ENCODE measurements around the gene SP3. TPM values are rescaled to one million over a fixed set of nuclear protein-coding genes. Genes with fewer than 3 reads are reported as not detected.

Gene SP3
- total and polyA plus RNA-seq, 2 of the 8 experiments (the other 6 are each of a cell fraction or from before 2014, with no cell fraction given) = 31.0 to 92.1 TPM

DNA sequence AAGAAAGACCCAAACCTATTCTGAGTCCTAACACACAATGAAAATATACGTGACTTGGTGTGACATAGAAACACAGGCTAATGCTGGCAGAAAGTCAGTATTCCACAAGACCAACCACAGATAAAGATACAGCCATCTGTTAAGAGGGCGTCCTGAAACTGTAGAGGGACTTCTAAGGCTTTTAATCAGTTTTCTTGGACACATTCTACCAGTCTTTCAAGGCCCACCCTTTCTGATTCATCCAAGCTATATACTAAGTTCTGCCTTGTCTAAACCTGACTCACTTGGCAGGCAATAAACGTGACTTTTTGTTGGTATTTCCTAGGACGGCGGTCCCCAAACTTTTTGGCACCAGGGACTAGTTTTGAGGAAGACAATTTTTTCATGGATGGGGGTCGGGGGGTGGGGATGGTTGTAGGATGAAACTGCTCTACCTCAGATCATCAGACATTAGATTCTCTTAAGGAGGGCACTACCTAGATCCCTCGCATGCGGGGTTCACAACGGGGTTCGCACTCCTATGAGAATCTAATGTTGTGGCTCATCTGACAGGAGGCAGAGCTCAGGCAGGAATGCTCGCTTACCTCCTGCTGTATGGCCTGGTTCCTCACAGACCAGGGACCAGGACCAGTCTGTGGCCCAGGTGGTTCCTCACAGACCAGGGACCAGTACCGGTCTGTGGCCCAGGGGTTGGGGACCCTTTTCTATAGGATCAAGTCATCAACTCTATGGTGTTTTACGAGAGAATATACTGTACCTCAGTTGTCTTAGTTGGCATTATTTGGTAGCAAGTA, 61.4 kb downstream of the SP3 start:
- FAIRE-seq (no peak), DNase-seq (ENCODE audit: low read depth in 1 of 2, low spot score in 2 of 2) (no peak)
- POLR2A ChIA-PET (ENCODE audit: partially characterized antibody) = interaction anchor here (0.7 kb wide), 2 partner anchors 449 to 523 kb away, joined by 3 to 4 read pairs; no protein-coding TSS in a partner anchor
- CTCF ChIA-PET (ENCODE audit: partially characterized antibody) = interaction anchor here (0.7 to 0.9 kb wide), 2 partner anchors 49 to 882 kb away, joined by 3 to 4 read pairs; no protein-coding TSS in a partner anchor
- TF ChIP-seq, protein P1, sequence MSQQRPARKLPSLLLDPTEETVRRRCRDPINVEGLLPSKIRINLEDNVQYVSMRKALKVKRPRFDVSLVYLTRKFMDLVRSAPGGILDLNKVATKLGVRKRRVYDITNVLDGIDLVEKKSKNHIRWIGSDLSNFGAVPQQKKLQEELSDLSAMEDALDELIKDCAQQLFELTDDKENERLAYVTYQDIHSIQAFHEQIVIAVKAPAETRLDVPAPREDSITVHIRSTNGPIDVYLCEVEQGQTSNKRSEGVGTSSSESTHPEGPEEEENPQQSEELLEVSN (IDR thresholded peaks at IDR 0.05) = no peak
- H2BK12ac ChIP-seq (ENCODE audit: low read depth, low read length) = no peak overlapping the region
- H3K9me3 ChIP-seq (ENCODE audit: insufficient read depth in 2 of 2, low read depth in 1 of 2, low read length in 1 of 2) = no peaks in the 10 kb centered on the region
- H2BK15ac ChIP-seq (ENCODE audit: low read length) = no peak overlapping the region
- no peak overlapping the region for H2BK5ac ChIP-seq (ENCODE audit: low read depth, low read length)
- H4K91ac ChIP-seq (replicated peaks; ENCODE audit: insufficient read length, low read length) = no peak overlapping the region
- H3K4ac ChIP-seq (replicated peaks; ENCODE audit: insufficient read length, low read depth, low read length) = no peak overlapping the region
- no peak overlapping the region for H4K5ac ChIP-seq (ENCODE audit: insufficient read length, low read depth, low read length)
- H2AK5ac ChIP-seq (ENCODE audit: low read depth, low read length) = no peak overlapping the region
- 87% methylated on average over 12 of the region's 13 CpGs; no CpG with 5 or more reads in 1 of the 2 experiments for WGBS, 2 experiments (ENCODE audit: extremely low coverage in 1 of 2, insufficient coverage in 1 of 2, insufficient read length in 1 of 2, insufficient replicate concordance in 2 of 2, low coverage in 1 of 2, low lambda C conversion rate in 2 of 2, missing lambda C conversion rate in 1 of 2)
- no peaks in the 10 kb centered on the region for H3K79me1 ChIP-seq (ENCODE audit: low read depth, low read length)
- H3K79me2 ChIP-seq (ENCODE audit: control insufficient read depth in 1 of 2, insufficient read depth in 2 of 2, low read length in 2 of 2) = no peaks in the 10 kb centered on the region
- H2BK20ac ChIP-seq (ENCODE audit: low read length) = no peak overlapping the region
- no peak overlapping the region for H3K27ac ChIP-seq (ENCODE audit: low read depth, low read length)
- no peaks in the 10 kb centered on the region for H3K4me1 ChIP-seq (replicated peaks in 1 of 4; ENCODE audit: control insufficient read depth in 3 of 4, insufficient read depth in 4 of 4, low read length in 3 of 4)
- H4K8ac ChIP-seq (ENCODE audit: extremely low read depth, insufficient read depth, low read length) = no peak overlapping the region
- no peak overlapping the region for H3K4me3 ChIP-seq (ENCODE audit: extremely low read depth in 1 of 4, insufficient read depth in 2 of 4, low read depth in 3 of 4, low read length in 4 of 4)
- H3K23ac ChIP-seq (ENCODE audit: insufficient read length) = no peak overlapping the region
- H2BK120ac ChIP-seq (replicated peaks; ENCODE audit: low read depth, low read length) = no peak overlapping the region
- H3K36me3 ChIP-seq (ENCODE audit: control insufficient read depth in 2 of 4, insufficient read depth in 4 of 4, low read length in 3 of 4) = peaks cover 0 to 34% (median 9%) of the 10 kb centered on the region in 4 experiments; a peak in 4 of 8 replicates
- H2AFZ ChIP-seq (ENCODE audit: low read length) = no peak overlapping the region
- no peaks in the 10 kb centered on the region for H3K23me2 ChIP-seq (ENCODE audit: low read depth, low read length)
- H3K18ac ChIP-seq (ENCODE audit: extremely low read depth, low read length) = no peak overlapping the region
- no peak overlapping the region for H3K14ac ChIP-seq (ENCODE audit: insufficient read length)
- H3K27me3 ChIP-seq (replicated peaks in 1 of 4; ENCODE audit: control insufficient read depth in 3 of 4, extremely low read depth in 1 of 4, insufficient read depth in 3 of 4, low read length in 3 of 4) = peaks cover 0 to 1% (median 0%) of the 10 kb centered on the region in 4 experiments; a peak in 1 of 7 replicates
- H3K56ac ChIP-seq (replicated peaks; ENCODE audit: insufficient read length, low read depth, low read length) = no peak overlapping the region
- no peaks in the 10 kb centered on the region for H4K20me1 ChIP-seq (replicated peaks in 1 of 2; ENCODE audit: control insufficient read depth in 1 of 2, insufficient read depth in 2 of 2, low read length in 2 of 2)
- H3K4me2 ChIP-seq (ENCODE audit: insufficient read depth in 1 of 2, low read depth in 2 of 2, low read length in 2 of 2) = no peak overlapping the region
- no peak overlapping the region for H3K9ac ChIP-seq (replicated peaks in 1 of 4; ENCODE audit: extremely low read depth in 1 of 4, low read depth in 3 of 4, low read length in 3 of 4)

Measured in H1 (cell line).